HEK293 (cell line): ENCODE data around the gene TAX1BP1.

Experiments used
- CTCF ChIA-PET: fragments of 350-600 bp; formaldehyde crosslinking; extraction: SDS; loops from one replicate; lab custom pipeline; 2021; ENCODE audit warnings: antibody characterized with exemption; lab: Yijun Ruan, JAX
- POLR2A ChIA-PET: fragments of 300-600 bp; formaldehyde crosslinking; extraction: SDS; loops from one replicate; lab custom pipeline; 2020; ENCODE audit warnings: antibody characterized with exemption, inconsistent platforms; lab: Yijun Ruan, JAX
- H3K27ac ChIP-seq: fragments of 200-500 bp; sonication (Bioruptor generic); 2 replicates; pipeline ENCODE4 v1.5.1; 2014; ENCODE audit warnings: low read depth, low read length, control low read depth, inconsistent platforms; ENCODE audit errors: extremely low read depth
- H3K36me3 ChIP-seq, 2 experiments: fragments of 200-500 bp in 1 of 2; sonication (Bioruptor generic) in 1 of 2; 1 replicate in 1 of 2; 2 replicates in 1 of 2; pipeline ENCODE4 v1.5.1; 2014 to 2017; ENCODE audit warnings: inconsistent platforms in 2 of 2, low read length in 2 of 2; ENCODE audit not compliant: control insufficient read depth in 2 of 2, insufficient read depth in 1 of 2
- H3K4me1 ChIP-seq: fragments of 200-500 bp; sonication (Bioruptor generic); 2 replicates; pipeline ENCODE4 v1.5.1; 2014; ENCODE audit warnings: mild to moderate bottlenecking, low read length, inconsistent platforms; ENCODE audit not compliant: control insufficient read depth, insufficient read depth
- H3K4me3 ChIP-seq: 2 replicates; pipeline ENCODE4 v1.5.1; 2011; ENCODE audit warnings: low read depth, mild to moderate bottlenecking, control low read depth, low read length, moderate library complexity
- H3K9me3 ChIP-seq: fragments of 200-500 bp; sonication (Bioruptor generic); 2 replicates; pipeline ENCODE4 v1.5.1; 2014; ENCODE audit warnings: low read depth, low read length, inconsistent platforms; ENCODE audit not compliant: control insufficient read depth, insufficient read depth
- PATZ1 ChIP-seq: fragments of 450-650 bp; formaldehyde crosslinking; IDR thresholded peaks from 2 replicates; pipeline ENCODE4 v1.5.1; 2016; ENCODE audit warnings: missing biosample characterization, missing genetic modification characterization
- ZNF112 ChIP-seq: fragments of 450-650 bp; formaldehyde crosslinking; IDR thresholded peaks from 2 replicates; pipeline ENCODE4 v1.5.0; 2017; ENCODE audit warnings: missing biosample characterization, missing genetic modification characterization
- ZNF132 ChIP-seq: fragments of 450-650 bp; formaldehyde crosslinking; IDR thresholded peaks from 2 replicates; pipeline ENCODE4 v1.5.1; 2017; ENCODE audit warnings: missing biosample characterization, missing genetic modification characterization, borderline replicate concordance
- ZNF274 ChIP-seq, 2 experiments: fragments of 200-500 bp in 1 of 2; fragments of 450-650 bp in 1 of 2; sonication (Bioruptor generic) in 1 of 2; formaldehyde crosslinking in 1 of 2; IDR thresholded peaks; 2 replicates each; pipeline versions ENCODE4 v1.5.1 to v1.6.1; 2014 to 2016; ENCODE audit warnings: borderline replicate concordance in 1 of 2, inconsistent platforms in 1 of 2, low read length in 1 of 2, missing biosample characterization in 1 of 2, missing genetic modification characterization in 1 of 2
- ZNF280D ChIP-seq: fragments of 450-650 bp; formaldehyde crosslinking; IDR thresholded peaks from 2 replicates; pipeline ENCODE4 v1.5.1; 2016; ENCODE audit warnings: missing biosample characterization, missing genetic modification characterization
- ZNF544 ChIP-seq: fragments of 450-650 bp; formaldehyde crosslinking; IDR thresholded peaks from 2 replicates; pipeline ENCODE4 v1.5.0; 2017; ENCODE audit warnings: missing biosample characterization, missing genetic modification characterization
- ZNF558 ChIP-seq: fragments of 450-650 bp; formaldehyde crosslinking; IDR thresholded peaks from 2 replicates; pipeline ENCODE4 v1.5.1; 2016; ENCODE audit warnings: missing biosample characterization, missing genetic modification characterization
- ZNF585B ChIP-seq: fragments of 450-650 bp; formaldehyde crosslinking; IDR thresholded peaks from 2 replicates; pipeline ENCODE4 v1.5.1; 2016; ENCODE audit warnings: missing biosample characterization, missing genetic modification characterization
- TF ChIP-seq, protein P1 (sequence below): fragments of 450-650 bp; formaldehyde crosslinking; IDR thresholded peaks from 2 replicates; pipeline ENCODE4 v1.5.0; 2017; ENCODE audit warnings: missing biosample characterization, missing genetic modification characterization, borderline replicate concordance
- TF ChIP-seq, protein P2 (sequence below): fragments of 450-650 bp; formaldehyde crosslinking; conservative IDR thresholded peaks from 2 replicates; pipeline ENCODE4 v1.5.1; 2016; ENCODE audit warnings: low read depth, missing biosample characterization, missing genetic modification characterization
- TF ChIP-seq, protein P3 (sequence below): fragments of 450-650 bp; formaldehyde crosslinking; conservative IDR thresholded peaks from 2 replicates; pipeline ENCODE4 v1.5.1; 2016; ENCODE audit warnings: low read depth, missing biosample characterization, missing genetic modification characterization

Gene TAX1BP1

DNA sequence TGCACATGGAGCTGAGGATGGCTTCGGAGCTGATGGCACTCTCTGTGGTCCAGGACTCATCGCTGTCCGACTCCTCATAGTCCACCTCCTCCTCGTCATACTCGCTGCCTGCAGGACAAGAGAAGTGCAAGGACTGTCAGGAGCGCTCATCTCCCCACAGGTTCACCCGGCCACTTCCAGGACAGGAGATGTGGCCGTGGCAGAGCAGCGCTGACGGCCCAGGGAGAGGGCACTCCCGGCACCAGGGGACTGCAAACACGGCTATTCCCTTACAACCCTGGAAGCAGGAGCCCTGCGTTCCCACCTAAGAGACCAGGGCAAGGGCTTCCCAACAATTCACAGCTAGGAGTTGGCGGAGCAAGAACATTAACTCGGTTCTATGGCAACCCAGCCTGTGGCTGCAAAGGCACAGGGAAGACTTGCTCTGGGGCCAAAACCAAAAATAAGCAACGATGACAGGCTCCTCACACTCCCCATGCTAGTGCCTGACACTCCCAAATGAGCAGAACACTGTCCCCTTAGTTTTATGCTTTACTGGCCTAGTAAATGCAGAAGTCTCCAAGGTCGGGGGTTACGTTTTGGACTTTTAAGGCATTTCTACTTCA is 100.9 kb downstream of the TAX1BP1 start (continued):
- TF ChIP-seq, protein P1, sequence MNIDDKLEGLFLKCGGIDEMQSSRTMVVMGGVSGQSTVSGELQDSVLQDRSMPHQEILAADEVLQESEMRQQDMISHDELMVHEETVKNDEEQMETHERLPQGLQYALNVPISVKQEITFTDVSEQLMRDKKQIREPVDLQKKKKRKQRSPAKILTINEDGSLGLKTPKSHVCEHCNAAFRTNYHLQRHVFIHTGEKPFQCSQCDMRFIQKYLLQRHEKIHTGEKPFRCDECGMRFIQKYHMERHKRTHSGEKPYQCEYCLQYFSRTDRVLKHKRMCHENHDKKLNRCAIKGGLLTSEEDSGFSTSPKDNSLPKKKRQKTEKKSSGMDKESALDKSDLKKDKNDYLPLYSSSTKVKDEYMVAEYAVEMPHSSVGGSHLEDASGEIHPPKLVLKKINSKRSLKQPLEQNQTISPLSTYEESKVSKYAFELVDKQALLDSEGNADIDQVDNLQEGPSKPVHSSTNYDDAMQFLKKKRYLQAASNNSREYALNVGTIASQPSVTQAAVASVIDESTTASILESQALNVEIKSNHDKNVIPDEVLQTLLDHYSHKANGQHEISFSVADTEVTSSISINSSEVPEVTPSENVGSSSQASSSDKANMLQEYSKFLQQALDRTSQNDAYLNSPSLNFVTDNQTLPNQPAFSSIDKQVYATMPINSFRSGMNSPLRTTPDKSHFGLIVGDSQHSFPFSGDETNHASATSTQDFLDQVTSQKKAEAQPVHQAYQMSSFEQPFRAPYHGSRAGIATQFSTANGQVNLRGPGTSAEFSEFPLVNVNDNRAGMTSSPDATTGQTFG (tag by site-specific recombination): no peak
- TF ChIP-seq PATZ1 (tag by site-specific recombination) (no peak), ZNF274 (IDR thresholded peaks at IDR 0.05; ENCODE audit: low read length) (no peak), ZNF274 (tag by site-specific recombination; IDR thresholded peaks at IDR 0.05; ENCODE audit: borderline replicate concordance) (no peak)
- TF ChIP-seq, all 188 proteins: peak for 0

DNA sequence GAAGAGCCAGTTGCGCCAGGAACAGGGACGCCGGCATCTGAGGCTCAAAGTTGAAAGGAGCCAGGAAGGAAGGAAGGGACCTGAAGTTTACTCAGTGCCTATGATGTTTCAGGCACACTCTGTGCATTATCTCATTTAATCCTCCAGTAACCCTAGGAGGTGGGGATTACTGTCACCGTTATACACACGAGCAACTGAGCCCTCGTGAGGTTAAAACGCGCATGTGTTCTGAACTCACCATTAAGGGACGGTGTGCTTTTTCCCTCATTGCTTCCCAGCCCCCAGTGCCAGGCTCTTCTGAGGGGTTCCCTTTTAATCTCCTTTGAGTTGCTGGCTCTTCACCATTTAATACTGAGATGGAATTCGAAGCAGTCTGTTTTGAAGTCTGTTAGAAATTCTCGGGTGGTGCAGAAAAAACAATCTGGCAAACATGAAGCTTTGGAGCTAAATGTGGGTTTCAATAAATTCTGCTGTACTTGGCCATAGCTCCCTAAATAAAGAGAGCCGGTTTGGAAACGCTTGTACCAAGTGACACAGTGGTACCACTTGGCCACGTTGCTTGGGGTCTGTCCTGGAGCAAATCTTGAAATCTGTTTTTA is 102.2 kb downstream of the TAX1BP1 start:
- Histone ChIP-seq H3K9me3 (no peaks in the 10 kb centered on the region), H3K4me1 (no peaks in the 10 kb centered on the region), H3K36me3 (peaks cover 0 to 13% of the 10 kb centered on the region in 2 experiments; a peak in 1 of 3 replicates), H3K27ac (no peak overlapping the region), H3K4me3 (no peak overlapping the region)
- TF ChIP-seq ZNF112: no peak
- TF ChIP-seq, protein P2, sequence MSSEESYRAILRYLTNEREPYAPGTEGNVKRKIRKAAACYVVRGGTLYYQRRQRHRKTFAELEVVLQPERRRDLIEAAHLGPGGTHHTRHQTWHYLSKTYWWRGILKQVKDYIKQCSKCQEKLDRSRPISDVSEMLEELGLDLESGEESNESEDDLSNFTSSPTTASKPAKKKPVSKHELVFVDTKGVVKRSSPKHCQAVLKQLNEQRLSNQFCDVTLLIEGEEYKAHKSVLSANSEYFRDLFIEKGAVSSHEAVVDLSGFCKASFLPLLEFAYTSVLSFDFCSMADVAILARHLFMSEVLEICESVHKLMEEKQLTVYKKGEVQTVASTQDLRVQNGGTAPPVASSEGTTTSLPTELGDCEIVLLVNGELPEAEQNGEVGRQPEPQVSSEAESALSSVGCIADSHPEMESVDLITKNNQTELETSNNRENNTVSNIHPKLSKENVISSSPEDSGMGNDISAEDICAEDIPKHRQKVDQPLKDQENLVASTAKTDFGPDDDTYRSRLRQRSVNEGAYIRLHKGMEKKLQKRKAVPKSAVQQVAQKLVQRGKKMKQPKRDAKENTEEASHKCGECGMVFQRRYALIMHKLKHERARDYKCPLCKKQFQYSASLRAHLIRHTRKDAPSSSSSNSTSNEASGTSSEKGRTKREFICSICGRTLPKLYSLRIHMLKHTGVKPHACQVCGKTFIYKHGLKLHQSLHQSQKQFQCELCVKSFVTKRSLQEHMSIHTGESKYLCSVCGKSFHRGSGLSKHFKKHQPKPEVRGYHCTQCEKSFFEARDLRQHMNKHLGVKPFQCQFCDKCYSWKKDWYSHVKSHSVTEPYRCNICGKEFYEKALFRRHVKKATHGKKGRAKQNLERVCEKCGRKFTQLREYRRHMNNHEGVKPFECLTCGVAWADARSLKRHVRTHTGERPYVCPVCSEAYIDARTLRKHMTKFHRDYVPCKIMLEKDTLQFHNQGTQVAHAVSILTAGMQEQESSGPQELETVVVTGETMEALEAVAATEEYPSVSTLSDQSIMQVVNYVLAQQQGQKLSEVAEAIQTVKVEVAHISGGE (tag by site-specific recombination): no peak
- TF ChIP-seq ZNF132 (tag by site-specific recombination): no peak
- no peak for TF ChIP-seq ZNF558 (tag by site-specific recombination)
- no peak for TF ChIP-seq ZNF544 (tag by site-specific recombination)
- no peak for TF ChIP-seq ZNF585B (tag by site-specific recombination)
- TF ChIP-seq, protein P3, sequence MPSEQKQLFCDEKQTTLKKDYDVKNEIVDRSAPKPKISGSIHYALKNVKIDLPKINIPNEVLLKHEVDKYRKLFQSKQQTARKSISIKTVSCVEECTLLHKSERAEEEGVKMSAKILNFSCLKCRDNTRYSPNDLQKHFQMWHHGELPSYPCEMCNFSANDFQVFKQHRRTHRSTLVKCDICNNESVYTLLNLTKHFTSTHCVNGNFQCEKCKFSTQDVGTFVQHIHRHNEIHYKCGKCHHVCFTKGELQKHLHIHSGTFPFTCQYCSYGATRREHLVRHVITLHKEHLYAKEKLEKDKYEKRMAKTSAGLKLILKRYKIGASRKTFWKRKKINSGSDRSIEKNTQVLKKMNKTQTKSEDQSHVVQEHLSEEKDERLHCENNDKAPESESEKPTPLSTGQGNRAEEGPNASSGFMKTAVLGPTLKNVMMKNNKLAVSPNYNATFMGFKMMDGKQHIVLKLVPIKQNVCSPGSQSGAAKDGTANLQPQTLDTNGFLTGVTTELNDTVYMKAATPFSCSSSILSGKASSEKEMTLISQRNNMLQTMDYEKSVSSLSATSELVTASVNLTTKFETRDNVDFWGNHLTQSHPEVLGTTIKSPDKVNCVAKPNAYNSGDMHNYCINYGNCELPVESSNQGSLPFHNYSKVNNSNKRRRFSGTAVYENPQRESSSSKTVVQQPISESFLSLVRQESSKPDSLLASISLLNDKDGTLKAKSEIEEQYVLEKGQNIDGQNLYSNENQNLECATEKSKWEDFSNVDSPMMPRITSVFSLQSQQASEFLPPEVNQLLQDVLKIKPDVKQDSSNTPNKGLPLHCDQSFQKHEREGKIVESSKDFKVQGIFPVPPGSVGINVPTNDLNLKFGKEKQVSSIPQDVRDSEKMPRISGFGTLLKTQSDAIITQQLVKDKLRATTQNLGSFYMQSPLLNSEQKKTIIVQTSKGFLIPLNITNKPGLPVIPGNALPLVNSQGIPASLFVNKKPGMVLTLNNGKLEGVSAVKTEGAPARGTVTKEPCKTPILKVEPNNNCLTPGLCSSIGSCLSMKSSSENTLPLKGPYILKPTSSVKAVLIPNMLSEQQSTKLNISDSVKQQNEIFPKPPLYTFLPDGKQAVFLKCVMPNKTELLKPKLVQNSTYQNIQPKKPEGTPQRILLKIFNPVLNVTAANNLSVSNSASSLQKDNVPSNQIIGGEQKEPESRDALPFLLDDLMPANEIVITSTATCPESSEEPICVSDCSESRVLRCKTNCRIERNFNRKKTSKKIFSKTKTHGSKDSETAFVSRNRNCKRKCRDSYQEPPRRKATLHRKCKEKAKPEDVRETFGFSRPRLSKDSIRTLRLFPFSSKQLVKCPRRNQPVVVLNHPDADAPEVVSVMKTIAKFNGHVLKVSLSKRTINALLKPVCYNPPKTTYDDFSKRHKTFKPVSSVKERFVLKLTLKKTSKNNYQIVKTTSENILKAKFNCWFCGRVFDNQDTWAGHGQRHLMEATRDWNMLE (tag by site-specific recombination): no peak
- no peak for TF ChIP-seq ZNF280D (tag by site-specific recombination)
- ChIA-PET CTCF (no interaction called here), POLR2A (no interaction called here)
